SJSA1 (cell line): ENCODE measurements around the gene CNIH2. TPM values are rescaled to one million over a fixed set of nuclear protein-coding genes. Genes with fewer than 3 reads are reported as not detected.
A peak's percentile ranks its signal among the peaks of the same experiment; 100 is the strongest.

Experiments used
- DNase-seq, 2 experiments: peaks; one replicate each; pipeline ENCODE4 v3.0.0-alpha.2; 2015 to 2020; ENCODE audit warnings: low spot score in 2 of 2, low read depth in 1 of 2
- H3K27ac ChIP-seq: fragments of 250-450 bp; sonication (Bioruptor Pico); 2 replicates; pipeline ENCODE4 v1.5.1; 2020; ENCODE audit warnings: mild to moderate bottlenecking, moderate library complexity
- H3K27me3 ChIP-seq: fragments of 250-450 bp; sonication (Bioruptor Pico); replicated peaks from 2 replicates; pipeline ENCODE4 v1.5.1; 2020; ENCODE audit warnings: mild to moderate bottlenecking, moderate library complexity
- H3K36me3 ChIP-seq: fragments of 250-450 bp; sonication (Bioruptor Pico); 2 replicates; pipeline ENCODE4 v1.5.1; 2020; ENCODE audit warnings: mild to moderate bottlenecking
- H3K4me1 ChIP-seq: fragments of 250-450 bp; sonication (Bioruptor Pico); replicated peaks from 2 replicates; pipeline ENCODE4 v1.6.1; 2021; ENCODE audit warnings: mild to moderate bottlenecking
- H3K4me3 ChIP-seq: fragments of 250-450 bp; sonication (Bioruptor Pico); 2 replicates; pipeline ENCODE4 v1.5.1; 2020; ENCODE audit warnings: mild to moderate bottlenecking
- H3K9me3 ChIP-seq: fragments of 250-450 bp; sonication (Bioruptor Pico); replicated peaks from 2 replicates; pipeline ENCODE4 v1.5.1; 2020; ENCODE audit warnings: mild to moderate bottlenecking
- total RNA-seq: library from RNA; depleted of rRNA; stranded (reverse); fragments of >200 nt; shearing (Covaris generic); gene quantifications from 2 replicates; pipeline ENCODE4 v1.2.3, GENCODE V29; 2014

The CNIH2 gene
- total RNA-seq, 1 experiment from 2014 or later = 2.8 TPM

- DNase-seq = no peak
- peaks cover under 1% of the 10 kb centered on the region for H3K27me3 ChIP-seq
- peaks cover 53% of the 10 kb centered on the region for H3K36me3 ChIP-seq
- H3K4me1 ChIP-seq = peaks cover 37% of the 10 kb centered on the region
- no peaks in the 10 kb centered on the region for H3K9me3 ChIP-seq
- no peak overlapping the region for H3K27ac ChIP-seq
- no peak overlapping the region for H3K4me3 ChIP-seq
Observed at GRCh38 chr11:66285250-66285947, 7.4 kb downstream of the CNIH2 start.

DNA sequence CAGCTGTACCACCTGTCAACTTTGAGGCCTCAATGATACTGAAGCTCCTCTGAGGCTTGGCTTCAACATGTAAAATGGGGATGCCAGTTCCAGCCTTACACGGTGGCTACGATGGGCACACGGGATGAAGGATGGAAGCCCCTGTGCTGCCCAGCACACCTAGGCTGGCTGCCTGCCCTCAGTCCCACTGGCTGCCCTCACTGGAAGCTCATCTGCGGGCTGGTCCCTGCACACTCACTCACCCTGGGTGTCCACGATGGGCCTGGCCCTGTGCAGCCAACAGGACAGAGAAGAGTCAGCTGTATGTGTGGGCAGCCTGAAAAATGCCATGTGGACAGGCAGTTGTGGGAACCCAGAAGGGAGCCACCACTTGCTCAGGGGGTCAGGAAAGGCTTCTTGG lies 8.7 kb downstream of the CNIH2 start:
- peaks cover 12% of the 10 kb centered on the region for H3K27me3 ChIP-seq
- peaks cover 53% of the 10 kb centered on the region for H3K36me3 ChIP-seq
- DNase-seq = no peak
- H3K4me3 ChIP-seq = no peak overlapping the region
- H3K9me3 ChIP-seq = 0 out of 2 replicates have a peak, but pooled peaks cover 2% of the 10 kb centered on the region
- H3K27ac ChIP-seq = no peak overlapping the region
- peaks cover 26% of the 10 kb centered on the region for H3K4me1 ChIP-seq

DNA sequence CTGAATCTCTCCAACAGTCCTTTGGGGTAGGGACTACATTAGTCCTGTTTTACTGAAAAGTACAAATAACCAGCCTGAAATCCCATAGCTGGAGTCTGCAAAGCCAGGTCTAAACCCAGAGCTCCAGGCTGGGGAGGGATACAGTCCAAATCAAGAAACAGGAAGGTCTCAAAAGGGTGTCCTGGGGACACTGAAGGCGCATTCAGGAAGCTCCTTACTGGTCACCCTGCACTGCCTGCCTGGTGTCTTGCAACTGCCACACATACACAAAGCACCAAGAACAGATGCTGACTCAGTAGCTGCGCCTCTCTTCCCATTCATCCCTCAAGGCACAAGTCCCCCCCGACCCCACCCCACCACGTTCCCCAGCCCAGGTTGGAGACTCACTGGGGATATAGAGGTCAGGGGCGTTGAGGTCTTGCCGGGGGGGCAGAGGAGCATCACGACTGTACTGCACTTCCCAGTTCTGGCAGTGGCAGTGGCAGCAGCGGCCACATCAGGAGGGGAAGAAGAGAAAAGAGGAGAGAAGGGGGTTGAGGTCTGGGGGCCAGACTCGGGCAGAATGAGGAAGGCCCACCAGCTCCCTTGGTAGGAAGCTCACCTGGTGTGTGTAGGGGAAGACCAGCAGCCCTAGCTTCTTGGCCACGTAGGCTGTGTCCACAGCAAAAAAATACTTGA lies 9.4 kb downstream of the CNIH2 start:
- H3K9me3 ChIP-seq = 0 out of 2 replicates have a peak, but pooled peaks cover 2% of the 10 kb centered on the region
- H3K36me3 ChIP-seq = peaks cover 53% of the 10 kb centered on the region
- peaks cover 19% of the 10 kb centered on the region for H3K27me3 ChIP-seq
- H3K27ac ChIP-seq = no peak overlapping the region
- DNase-seq = no peak
- H3K4me3 ChIP-seq = peak overlapping the region; percentile 77; the same call in 1 of the 2 replicates
- peaks cover 33% of the 10 kb centered on the region for H3K4me1 ChIP-seq

DNA sequence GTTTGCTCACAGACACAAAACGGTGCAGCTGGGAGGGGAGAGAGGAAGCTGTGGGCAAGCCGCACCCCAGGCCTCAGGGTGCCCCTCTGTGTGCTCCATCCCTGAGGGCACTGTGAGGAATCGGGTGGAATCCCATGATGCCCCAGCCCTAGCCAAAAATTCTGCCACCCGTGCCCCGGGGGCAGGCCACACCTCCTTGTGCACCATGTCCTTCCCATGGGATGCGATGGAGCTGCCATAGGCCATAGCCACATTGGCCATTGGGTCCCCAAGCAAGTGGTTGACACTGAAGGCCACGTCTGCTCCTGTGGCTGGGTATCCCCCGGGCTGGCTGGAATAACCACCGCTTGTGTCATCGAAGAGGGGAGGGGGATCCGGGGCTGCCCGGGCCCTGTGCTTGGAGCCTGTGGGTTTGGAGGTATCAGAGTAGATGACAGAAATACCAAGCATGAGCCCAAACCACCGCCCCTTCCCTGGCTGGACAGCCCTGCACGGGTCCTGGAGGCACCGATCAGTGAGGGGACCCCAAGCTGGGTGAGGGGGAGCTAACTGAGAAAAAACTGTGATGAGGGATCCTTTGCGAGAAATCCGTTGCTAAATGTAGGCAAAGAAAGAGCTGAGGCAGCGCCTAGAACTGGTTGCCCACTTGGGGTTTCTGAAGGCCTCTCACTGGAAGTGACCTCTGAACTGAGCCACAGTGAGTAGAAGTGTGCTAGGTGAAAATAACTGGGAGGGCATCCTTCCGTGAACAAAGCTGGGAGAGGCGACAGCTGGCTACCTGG lies 10.1 kb downstream of the CNIH2 start:
- peaks cover 28% of the 10 kb centered on the region for H3K4me1 ChIP-seq
- H3K9me3 ChIP-seq = 0 out of 2 replicates have a peak, but pooled peaks cover 2% of the 10 kb centered on the region
- H3K27me3 ChIP-seq = peaks cover 26% of the 10 kb centered on the region
- peak overlapping the region; percentile 77 for H3K4me3 ChIP-seq
- H3K27ac ChIP-seq = peak overlapping the region; percentile 76
- H3K36me3 ChIP-seq = peaks cover 47% of the 10 kb centered on the region
- DNase-seq = peak in 1 of 2 experiments; percentile 55

DNA sequence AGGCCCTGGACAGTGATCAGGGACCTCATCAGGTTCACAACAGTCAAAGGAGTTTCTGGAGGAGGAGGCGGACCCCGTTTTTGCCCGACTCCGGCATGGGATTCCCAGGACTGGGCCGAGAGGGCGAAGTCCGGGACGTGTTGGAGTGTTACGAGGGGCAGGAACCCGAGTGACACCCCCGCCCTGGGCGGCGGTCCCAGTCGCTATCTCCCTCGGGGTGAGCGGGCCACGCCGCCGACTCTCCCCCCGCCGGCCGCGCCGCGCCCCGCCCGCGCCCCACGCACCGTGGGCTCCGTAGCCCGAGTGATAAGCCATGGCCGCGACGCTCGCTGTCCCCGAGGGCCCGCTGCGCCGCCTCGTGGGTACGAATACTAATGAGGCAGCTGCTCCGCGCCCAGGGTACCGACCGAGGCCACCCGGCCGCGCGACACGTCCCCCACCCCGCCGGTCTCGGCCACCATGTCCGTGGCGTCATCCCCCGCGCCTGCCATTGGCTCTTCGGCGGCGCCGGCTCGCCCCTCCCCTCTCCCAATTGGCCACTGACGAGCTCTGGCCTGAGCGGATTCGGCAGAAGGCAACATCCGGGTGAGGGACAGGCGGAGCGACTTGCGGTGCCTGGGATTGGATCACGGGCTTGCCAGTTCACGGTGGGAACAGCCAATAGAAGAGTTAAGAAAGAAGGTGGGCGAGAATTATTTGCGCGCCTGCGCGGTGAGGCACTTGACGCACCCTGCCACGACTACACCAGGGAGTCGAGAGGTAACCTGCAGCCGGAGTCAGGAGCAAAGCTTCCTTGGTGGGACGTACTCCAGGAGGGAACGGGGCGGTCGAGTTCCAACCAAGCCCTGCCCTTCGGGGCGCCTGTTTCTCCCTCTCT lies 10.9 kb downstream of the CNIH2 start, which contains the start of gene YIF1A:
TSS of gene YIF1A (minus strand) at position 473 of the 877 bp plus-strand sequence. CDS start at position 315, 158 bp downstream.
- Histone ChIP-seq H3K4me3 (peak within 1 kb of the TSS; percentile 77), H3K9me3 (0 out of 2 replicates have a peak, but pooled peaks cover 2% of the 10 kb centered on the region), H3K27ac (peak within 1 kb of the TSS; percentile 76), H3K36me3 (peaks cover 43% of the 10 kb centered on the region), H3K4me1 (peaks cover 28% of the 10 kb centered on the region), H3K27me3 (peaks cover 34% of the 10 kb centered on the region)
- DNase-seq = peak; percentile 100

DNA sequence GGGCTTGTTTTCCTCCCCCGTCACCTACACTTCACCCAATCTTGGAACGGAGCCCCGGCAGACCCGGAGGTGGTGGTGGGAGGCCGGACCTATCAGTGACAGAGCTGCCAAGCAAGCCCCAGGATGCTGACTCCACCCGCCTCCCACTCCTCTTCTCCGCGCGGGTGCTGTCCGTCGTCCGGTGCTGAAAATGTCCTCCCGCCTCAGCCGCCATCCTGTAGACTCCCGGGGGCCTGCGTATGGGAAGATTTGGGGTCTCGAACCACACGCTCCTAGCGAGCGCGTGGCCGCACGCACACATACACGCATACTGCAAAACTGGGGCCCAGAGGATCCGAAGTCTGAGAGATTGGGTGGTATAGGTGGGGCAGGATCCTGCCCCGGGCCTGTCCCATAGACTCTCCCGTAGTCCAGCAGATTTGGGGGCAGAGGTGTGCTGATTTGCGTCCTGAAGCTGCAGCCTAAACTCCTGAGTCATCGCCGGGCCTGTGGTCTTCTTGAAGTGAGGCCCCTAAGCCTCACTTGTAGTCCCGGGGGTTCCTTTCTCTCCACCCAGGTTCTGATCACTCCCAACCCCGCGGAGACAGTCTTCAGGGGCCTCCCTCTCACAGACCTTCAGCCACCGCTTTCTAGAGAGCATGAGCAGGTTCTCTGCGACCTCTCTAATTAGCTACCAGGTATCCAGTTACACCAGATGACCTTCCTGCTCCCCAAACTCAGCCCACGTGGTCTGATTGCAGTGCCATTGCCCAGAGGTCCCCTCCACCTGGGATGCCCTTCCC lies 11.8 kb downstream of the CNIH2 start:
- Histone ChIP-seq H3K9me3 (0 out of 2 replicates have a peak, but pooled peaks cover 2% of the 10 kb centered on the region), H3K4me3 (peak overlapping the region; percentile 77), H3K36me3 (peaks cover 35% of the 10 kb centered on the region), H3K27me3 (peaks cover 37% of the 10 kb centered on the region), H3K27ac (peak overlapping the region; percentile 61), H3K4me1 (peaks cover 28% of the 10 kb centered on the region)
- DNase-seq = no peak

DNA sequence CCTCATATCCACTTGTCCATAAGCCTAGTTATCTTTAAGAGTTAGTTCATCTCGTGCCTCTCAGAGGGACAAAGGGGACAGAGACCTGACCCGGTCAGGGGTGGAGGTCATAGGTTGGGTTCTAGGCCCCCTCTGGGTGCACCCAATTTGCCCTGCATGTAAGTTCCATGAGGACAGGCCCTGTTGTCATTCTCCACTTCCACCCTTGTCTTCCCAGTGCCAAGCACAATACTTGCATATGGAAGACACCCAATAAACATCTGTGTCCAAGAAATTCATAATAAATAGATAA lies 12.3 kb downstream of the CNIH2 start:
- Histone ChIP-seq H3K36me3 (peaks cover 30% of the 10 kb centered on the region), H3K4me3 (no peak overlapping the region), H3K27me3 (peaks cover 37% of the 10 kb centered on the region), H3K27ac (no peak overlapping the region), H3K4me1 (peaks cover 28% of the 10 kb centered on the region), H3K9me3 (0 out of 2 replicates have a peak, but pooled peaks cover 2% of the 10 kb centered on the region)
- DNase-seq = no peak

DNA sequence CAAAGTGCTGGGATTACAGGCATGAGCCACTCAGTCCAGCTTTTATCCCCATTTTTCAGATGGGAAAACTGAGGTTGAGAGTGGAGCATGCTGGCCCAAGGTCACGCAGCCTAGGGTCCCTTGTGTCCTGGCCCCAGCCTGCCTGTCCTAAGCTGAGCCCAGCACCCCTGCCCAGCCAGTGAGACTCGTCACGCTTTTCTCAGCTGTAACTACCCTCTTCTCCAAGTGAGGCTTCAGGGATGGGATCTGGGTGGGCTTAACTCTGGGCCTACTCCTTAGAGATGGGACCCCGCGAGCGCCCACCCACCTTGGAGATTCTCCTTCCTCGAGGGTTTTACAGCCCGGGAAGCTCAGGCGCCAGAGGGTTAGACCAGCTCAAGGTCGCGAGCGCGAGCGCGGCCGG lies 13.3 kb downstream of the CNIH2 start:
- Histone ChIP-seq H3K4me3 (no peak overlapping the region), H3K27ac (no peak overlapping the region), H3K4me1 (peaks cover 28% of the 10 kb centered on the region), H3K9me3 (0 out of 2 replicates have a peak, but pooled peaks cover 2% of the 10 kb centered on the region), H3K27me3 (peaks cover 40% of the 10 kb centered on the region), H3K36me3 (peaks cover 21% of the 10 kb centered on the region)
- DNase-seq = no peak

GRCh38 chr11:66291706-66292542 lies 13.9 kb downstream of the CNIH2 start, which contains the start of gene TMEM151A:
Gene TMEM151A (plus strand): TSS chr11:66291894. CDS start chr11:66292014, 120 bp downstream.
- no peak for DNase-seq
- Histone ChIP-seq H3K27me3 (peaks cover 42% of the 10 kb centered on the region), H3K4me3 (peak within 1 kb of the TSS; percentile 25), H3K27ac (no peak within 1 kb of the TSS), H3K4me1 (peaks cover 28% of the 10 kb centered on the region), H3K36me3 (peaks cover 15% of the 10 kb centered on the region), H3K9me3 (0 out of 2 replicates have a peak, but pooled peaks cover 2% of the 10 kb centered on the region)

DNA sequence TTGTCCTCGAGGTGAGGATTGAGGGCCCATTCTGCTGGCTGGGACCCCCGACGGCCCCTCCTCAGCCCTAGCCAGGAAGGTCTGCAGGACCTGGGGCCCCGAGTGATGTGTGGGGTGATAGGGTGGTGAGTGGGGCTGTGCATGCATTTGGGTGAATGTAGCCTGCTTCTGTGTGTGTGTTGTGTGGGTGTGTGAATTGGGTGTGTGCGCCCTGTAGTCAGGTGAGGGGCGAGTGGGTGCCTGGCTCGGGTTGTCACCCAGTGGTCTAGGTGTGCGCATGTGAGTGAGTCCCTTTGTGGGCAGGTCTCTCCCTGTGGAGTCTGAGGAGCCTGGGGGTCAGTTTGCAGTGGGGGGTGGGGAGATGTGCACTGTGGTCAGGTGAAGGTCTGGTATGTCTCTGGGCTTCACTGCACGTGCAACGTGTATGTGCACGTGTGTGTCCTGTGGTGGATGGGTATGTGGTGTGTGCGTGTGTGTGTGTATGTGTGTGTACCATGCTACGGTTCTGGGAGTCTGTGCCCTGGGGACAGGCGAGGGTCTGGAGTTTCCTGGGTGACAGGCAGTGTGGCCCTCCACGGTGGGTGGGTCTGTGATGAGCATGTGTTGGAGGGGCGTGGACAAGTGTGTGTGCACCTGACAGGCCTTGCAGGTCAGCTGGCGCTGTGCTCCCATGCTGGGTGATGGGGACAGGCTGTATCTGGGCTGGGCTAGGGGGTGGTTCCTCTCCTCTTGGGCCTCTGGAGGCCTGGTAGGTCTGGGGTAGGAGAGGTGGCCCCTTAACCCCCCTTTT lies 14.8 kb downstream of the CNIH2 start:
- Histone ChIP-seq H3K4me1 (peaks cover 25% of the 10 kb centered on the region), H3K9me3 (0 out of 2 replicates have a peak, but pooled peaks cover 2% of the 10 kb centered on the region), H3K27me3 (peaks cover 44% of the 10 kb centered on the region), H3K4me3 (no peak overlapping the region), H3K36me3 (peaks cover 10% of the 10 kb centered on the region), H3K27ac (no peak overlapping the region)
- no peak for DNase-seq

- H3K9me3 ChIP-seq = 0 out of 2 replicates have a peak, but pooled peaks cover 2% of the 10 kb centered on the region
- peaks cover 5% of the 10 kb centered on the region for H3K36me3 ChIP-seq
- H3K27me3 ChIP-seq = peaks cover 44% of the 10 kb centered on the region
- H3K4me3 ChIP-seq = no peak overlapping the region
- no peak overlapping the region for H3K27ac ChIP-seq
- peaks cover 19% of the 10 kb centered on the region for H3K4me1 ChIP-seq
- no peak for DNase-seq
Observed at GRCh38 chr11:66293352-66293751, 15.4 kb downstream of the CNIH2 start.
